Panc1 (cell line): Measurements from ENCODE around the gene UBLCP1. TPM values are rescaled to one million over a fixed set of nuclear protein-coding genes. Genes with fewer than 3 reads are reported as not detected.
A peak's percentile ranks its signal among the peaks of the same experiment; 100 is the strongest.
"Not testable (repeated sequence)": the region's sequence is repeated elsewhere in the genome, so short reads cannot be mapped to it uniquely, and the experiment has no call there.

Experiments
- ATAC-seq: fragments of 200-7000 bp; cut with Tn5 transposase; 2 replicates; pipeline ENCODE4 v1.9.1; 2020; ENCODE audit warnings: mild to moderate bottlenecking, moderate library complexity
- BruUV-seq: library from RNA; stranded (reverse); fragments of 400-500 nt; replicated peaks from 2 replicates; lab custom pipeline; 2021; lab: Mats Ljungman, UMichigan
- CTCF ChIA-PET: fragments of 300-600 bp; sonication (Branson Sonifier 250); formaldehyde crosslinking; loops from one replicate; lab custom pipeline; 2022; ENCODE audit warnings: antibody characterized with exemption; lab: Charles Lee
- POLR2A ChIA-PET: fragments of 300-600 bp; sonication (Branson Sonifier 250); formaldehyde crosslinking; loops from one replicate; lab custom pipeline; 2022; ENCODE audit warnings: antibody characterized with exemption; lab: Charles Lee
- DNase-seq: peaks from one replicate; pipeline ENCODE4 v3.0.0-alpha.2; 2010; ENCODE audit warnings: low read depth, low spot score
- H3K27ac ChIP-seq: 2 replicates; pipeline ENCODE4 v1.5.1; 2011; ENCODE audit warnings: mild to moderate bottlenecking, low read length, inconsistent platforms
- H3K27me3 ChIP-seq: fragments of 200-500 bp; sonication (Bioruptor generic); 2 replicates; pipeline ENCODE4 v1.6.0; 2014; ENCODE audit warnings: low read length, inconsistent platforms; ENCODE audit not compliant: control insufficient read depth, insufficient read depth
- H3K36me3 ChIP-seq: fragments of 200-500 bp; sonication (Bioruptor generic); 2 replicates; pipeline ENCODE4 v1.5.1; 2014; ENCODE audit warnings: inconsistent platforms, mild to moderate bottlenecking, low read length, moderate library complexity; ENCODE audit not compliant: control insufficient read depth, insufficient read depth
- H3K4me1 ChIP-seq: 2 replicates; pipeline ENCODE4 v1.5.1; 2011; ENCODE audit warnings: inconsistent platforms, mild to moderate bottlenecking, low read length, moderate library complexity; ENCODE audit not compliant: control insufficient read depth, insufficient read depth
- H3K4me3 ChIP-seq, 2 experiments: 2 replicates each; pipeline ENCODE4 v1.5.1; 2011 to 2012; ENCODE audit warnings: low read depth in 2 of 2, low read length in 2 of 2, mild to moderate bottlenecking in 2 of 2, inconsistent platforms in 1 of 2, moderate library complexity in 1 of 2
- H3K9me3 ChIP-seq: fragments of 200-500 bp; sonication (Bioruptor generic); 2 replicates; pipeline ENCODE4 v1.5.1; 2014; ENCODE audit warnings: low read depth, mild to moderate bottlenecking, inconsistent platforms, low read length, moderate library complexity; ENCODE audit not compliant: control insufficient read depth, insufficient read depth
- CTCF ChIP-seq: fragments of 450-650 bp; IDR thresholded peaks from 2 replicates; pipeline ENCODE4 v1.5.1; 2017; ENCODE audit warnings: mild to moderate bottlenecking
- POLR2AphosphoS5 ChIP-seq: IDR thresholded peaks from 2 replicates; pipeline ENCODE4 v1.6.1; 2012; ENCODE audit warnings: mild to moderate bottlenecking, low read depth, low read length, moderate library complexity
- REST ChIP-seq, 2 experiments: IDR thresholded peaks; 2 replicates each; pipeline ENCODE4 v1.6.1; 2011 to 2012; ENCODE audit warnings: low read depth in 2 of 2, control low read depth in 1 of 2, low read length in 1 of 2, mild to moderate bottlenecking in 1 of 2, moderate library complexity in 1 of 2; ENCODE audit not compliant: insufficient read depth in 1 of 2
- SIN3A ChIP-seq: IDR thresholded peaks from 2 replicates; pipeline ENCODE4 v1.6.1; 2012; ENCODE audit warnings: low read depth, mild to moderate bottlenecking, low read length, moderate library complexity, borderline replicate concordance; ENCODE audit not compliant: insufficient read depth
- TCF7L2 ChIP-seq: IDR thresholded peaks from 2 replicates; pipeline ENCODE4 v1.6.1; 2011; ENCODE audit warnings: mild to moderate bottlenecking, low read depth, low read length, inconsistent platforms
- in situ Hi-C: cut with HindIII; loops from 2 replicates; pipeline ENCODE4 v1.10.0; 2016; ENCODE audit warnings: low sequenced_read_pairs, low pct_unique_long_range_greater_than_20kb
- intact Hi-C: fragments of 100-400 bp; cut with micrococcal nuclease; formaldehyde crosslinking; loops from one replicate; pipeline ENCODE4 v1.10.0; 2022; ENCODE audit not compliant: unreplicated experiment
- total RNA-seq: library from RNA; stranded (reverse); gene quantifications from one replicate; pipeline ENCODE4 v1.2.1, GENCODE V29; 2021; ENCODE audit not compliant: unreplicated experiment

Gene UBLCP1
- total RNA-seq, 1 experiment from 2014 or later = 31.8 TPM

- Histone ChIP-seq H3K27ac (no peak overlapping the region), H3K27me3 (no peaks in the 10 kb centered on the region), H3K4me3 (no peak overlapping the region), H3K4me1 (no peaks in the 10 kb centered on the region), H3K36me3 (no peaks in the 10 kb centered on the region), H3K9me3 (no peaks in the 10 kb centered on the region)
- ATAC-seq (no peak), DNase-seq (no peak)
- ChIA-PET POLR2A (interaction anchor here (0.6 kb wide), 1 partner anchor 1270 kb away, joined by 3 read pairs; no protein-coding TSS in a partner anchor), CTCF (no interaction called here)
- intact Hi-C loops (no loop called here), in situ Hi-C loops (no loop called here)
- no peak for TF ChIP-seq SIN3A
- no TSS peak for BruUV-seq
Observed at GRCh38 chr5:159231167-159231566, 31.9 kb upstream of the UBLCP1 start.

- H3K4me1 ChIP-seq, in situ Hi-C loops, intact Hi-C loops, CTCF ChIA-PET, DNase-seq, H3K27me3 ChIP-seq, H3K4me3 ChIP-seq, BruUV-seq, H3K9me3 ChIP-seq, POLR2A ChIA-PET, H3K27ac ChIP-seq, ATAC-seq, H3K36me3 ChIP-seq: not testable (repeated sequence)
Observed at GRCh38 chr5:159235871-159236520, 27.1 kb upstream of the UBLCP1 start.

GRCh38 chr5:159240301-159240870 lies 22.7 kb upstream of the UBLCP1 start:
- intact Hi-C loops (no loop called here), in situ Hi-C loops (no loop called here)
- no peak for TF ChIP-seq REST (IDR thresholded peaks at IDR 0.05; ENCODE audit: insufficient read depth in 1 of 2, low read depth in 2 of 2, low read length in 1 of 2)
- TF ChIP-seq CTCF = no peak
- TF ChIP-seq TCF7L2 = no peak
- TF ChIP-seq POLR2AphosphoS5 = no peak
- TF ChIP-seq SIN3A = no peak
- Histone ChIP-seq H3K27ac (no peak overlapping the region), H3K4me1 (peaks cover 6% of the 10 kb centered on the region; the same call in 1 of the 2 replicates), H3K9me3 (no peaks in the 10 kb centered on the region), H3K27me3 (no peaks in the 10 kb centered on the region), H3K36me3 (no peaks in the 10 kb centered on the region), H3K4me3 (no peak overlapping the region)
- DNase-seq (peak; percentile 85), ATAC-seq (peak; percentile 89)
- POLR2A ChIA-PET = no interaction called here
- no TSS peak for BruUV-seq
- CTCF ChIA-PET = no interaction called here
